ENCODE results near the gene SPATA16. TPM values are rescaled to one million over a fixed set of nuclear protein-coding genes. Genes with fewer than 3 reads are reported as not detected.

The SPATA16 gene
- total RNA-seq, 1 experiment from 2014 or later = 0.44 TPM

DNA sequence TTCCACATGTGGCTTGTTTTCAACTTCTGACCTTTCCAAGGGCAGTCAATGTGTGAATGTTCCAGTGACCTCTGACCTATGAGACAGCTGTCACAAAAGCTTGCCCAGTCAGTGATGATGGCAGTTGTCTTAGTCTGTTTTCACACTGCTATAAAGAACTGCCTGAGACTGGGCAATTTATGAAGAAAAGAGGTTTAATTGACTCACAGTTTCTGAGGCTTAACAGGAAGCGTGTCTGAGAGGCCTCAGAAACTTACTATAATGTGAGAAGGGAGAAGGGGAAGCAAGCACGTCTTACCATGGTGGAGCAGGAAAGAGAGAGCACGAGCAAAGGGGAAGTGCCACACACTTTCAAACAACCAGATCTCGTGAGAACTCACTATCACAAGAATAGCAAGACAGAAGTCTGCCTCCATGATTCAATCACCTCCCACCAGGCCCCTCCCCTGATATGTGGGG, 294.9 kb downstream of the SPATA16 start:
- H3K36me3 Mint-ChIP-seq = no peaks in the 10 kb centered on the region
- peaks cover 12% of the 10 kb centered on the region for H3K4me1 Mint-ChIP-seq
- TF ChIP-seq, protein P1, sequence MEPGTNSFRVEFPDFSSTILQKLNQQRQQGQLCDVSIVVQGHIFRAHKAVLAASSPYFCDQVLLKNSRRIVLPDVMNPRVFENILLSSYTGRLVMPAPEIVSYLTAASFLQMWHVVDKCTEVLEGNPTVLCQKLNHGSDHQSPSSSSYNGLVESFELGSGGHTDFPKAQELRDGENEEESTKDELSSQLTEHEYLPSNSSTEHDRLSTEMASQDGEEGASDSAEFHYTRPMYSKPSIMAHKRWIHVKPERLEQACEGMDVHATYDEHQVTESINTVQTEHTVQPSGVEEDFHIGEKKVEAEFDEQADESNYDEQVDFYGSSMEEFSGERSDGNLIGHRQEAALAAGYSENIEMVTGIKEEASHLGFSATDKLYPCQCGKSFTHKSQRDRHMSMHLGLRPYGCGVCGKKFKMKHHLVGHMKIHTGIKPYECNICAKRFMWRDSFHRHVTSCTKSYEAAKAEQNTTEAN (CRISPR knock-in tag; IDR thresholded peaks at IDR 0.05) = no peak
- TF ChIP-seq, protein P2, sequence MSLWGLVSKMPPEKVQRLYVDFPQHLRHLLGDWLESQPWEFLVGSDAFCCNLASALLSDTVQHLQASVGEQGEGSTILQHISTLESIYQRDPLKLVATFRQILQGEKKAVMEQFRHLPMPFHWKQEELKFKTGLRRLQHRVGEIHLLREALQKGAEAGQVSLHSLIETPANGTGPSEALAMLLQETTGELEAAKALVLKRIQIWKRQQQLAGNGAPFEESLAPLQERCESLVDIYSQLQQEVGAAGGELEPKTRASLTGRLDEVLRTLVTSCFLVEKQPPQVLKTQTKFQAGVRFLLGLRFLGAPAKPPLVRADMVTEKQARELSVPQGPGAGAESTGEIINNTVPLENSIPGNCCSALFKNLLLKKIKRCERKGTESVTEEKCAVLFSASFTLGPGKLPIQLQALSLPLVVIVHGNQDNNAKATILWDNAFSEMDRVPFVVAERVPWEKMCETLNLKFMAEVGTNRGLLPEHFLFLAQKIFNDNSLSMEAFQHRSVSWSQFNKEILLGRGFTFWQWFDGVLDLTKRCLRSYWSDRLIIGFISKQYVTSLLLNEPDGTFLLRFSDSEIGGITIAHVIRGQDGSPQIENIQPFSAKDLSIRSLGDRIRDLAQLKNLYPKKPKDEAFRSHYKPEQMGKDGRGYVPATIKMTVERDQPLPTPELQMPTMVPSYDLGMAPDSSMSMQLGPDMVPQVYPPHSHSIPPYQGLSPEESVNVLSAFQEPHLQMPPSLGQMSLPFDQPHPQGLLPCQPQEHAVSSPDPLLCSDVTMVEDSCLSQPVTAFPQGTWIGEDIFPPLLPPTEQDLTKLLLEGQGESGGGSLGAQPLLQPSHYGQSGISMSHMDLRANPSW (CRISPR knock-in tag; conservative IDR thresholded peaks at IDR 0.05; ENCODE audit: low read depth) = no peak
- TF ChIP-seq OVOL2 (CRISPR knock-in tag; IDR thresholded peaks at IDR 0.05; ENCODE audit: borderline replicate concordance) (no peak), CREB1 (CRISPR knock-in tag; IDR thresholded peaks at IDR 0.05) (no peak), CREM (CRISPR knock-in tag; IDR thresholded peaks at IDR 0.05) (no peak), NR2C2 (CRISPR knock-in tag; IDR thresholded peaks at IDR 0.05) (no peak), NR1H2 (CRISPR knock-in tag; IDR thresholded peaks at IDR 0.05) (no peak), ZNF416 (CRISPR knock-in tag; IDR thresholded peaks at IDR 0.05) (no peak), SMAD4 (CRISPR knock-in tag; IDR thresholded peaks at IDR 0.05) (no peak), GTF2I (CRISPR knock-in tag; conservative IDR thresholded peaks at IDR 0.05) (no peak), ZNF396 (CRISPR knock-in tag; IDR thresholded peaks at IDR 0.05; ENCODE audit: borderline replicate concordance) (no peak), NFATC4 (CRISPR knock-in tag; IDR thresholded peaks at IDR 0.05) (no peak), KAT7 (CRISPR knock-in tag; IDR thresholded peaks at IDR 0.05; ENCODE audit: borderline replicate concordance) (no peak)
- TF ChIP-seq, protein P3, sequence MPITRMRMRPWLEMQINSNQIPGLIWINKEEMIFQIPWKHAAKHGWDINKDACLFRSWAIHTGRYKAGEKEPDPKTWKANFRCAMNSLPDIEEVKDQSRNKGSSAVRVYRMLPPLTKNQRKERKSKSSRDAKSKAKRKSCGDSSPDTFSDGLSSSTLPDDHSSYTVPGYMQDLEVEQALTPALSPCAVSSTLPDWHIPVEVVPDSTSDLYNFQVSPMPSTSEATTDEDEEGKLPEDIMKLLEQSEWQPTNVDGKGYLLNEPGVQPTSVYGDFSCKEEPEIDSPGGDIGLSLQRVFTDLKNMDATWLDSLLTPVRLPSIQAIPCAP (CRISPR knock-in tag; IDR thresholded peaks at IDR 0.05) = no peak
- TF ChIP-seq, protein P4, sequence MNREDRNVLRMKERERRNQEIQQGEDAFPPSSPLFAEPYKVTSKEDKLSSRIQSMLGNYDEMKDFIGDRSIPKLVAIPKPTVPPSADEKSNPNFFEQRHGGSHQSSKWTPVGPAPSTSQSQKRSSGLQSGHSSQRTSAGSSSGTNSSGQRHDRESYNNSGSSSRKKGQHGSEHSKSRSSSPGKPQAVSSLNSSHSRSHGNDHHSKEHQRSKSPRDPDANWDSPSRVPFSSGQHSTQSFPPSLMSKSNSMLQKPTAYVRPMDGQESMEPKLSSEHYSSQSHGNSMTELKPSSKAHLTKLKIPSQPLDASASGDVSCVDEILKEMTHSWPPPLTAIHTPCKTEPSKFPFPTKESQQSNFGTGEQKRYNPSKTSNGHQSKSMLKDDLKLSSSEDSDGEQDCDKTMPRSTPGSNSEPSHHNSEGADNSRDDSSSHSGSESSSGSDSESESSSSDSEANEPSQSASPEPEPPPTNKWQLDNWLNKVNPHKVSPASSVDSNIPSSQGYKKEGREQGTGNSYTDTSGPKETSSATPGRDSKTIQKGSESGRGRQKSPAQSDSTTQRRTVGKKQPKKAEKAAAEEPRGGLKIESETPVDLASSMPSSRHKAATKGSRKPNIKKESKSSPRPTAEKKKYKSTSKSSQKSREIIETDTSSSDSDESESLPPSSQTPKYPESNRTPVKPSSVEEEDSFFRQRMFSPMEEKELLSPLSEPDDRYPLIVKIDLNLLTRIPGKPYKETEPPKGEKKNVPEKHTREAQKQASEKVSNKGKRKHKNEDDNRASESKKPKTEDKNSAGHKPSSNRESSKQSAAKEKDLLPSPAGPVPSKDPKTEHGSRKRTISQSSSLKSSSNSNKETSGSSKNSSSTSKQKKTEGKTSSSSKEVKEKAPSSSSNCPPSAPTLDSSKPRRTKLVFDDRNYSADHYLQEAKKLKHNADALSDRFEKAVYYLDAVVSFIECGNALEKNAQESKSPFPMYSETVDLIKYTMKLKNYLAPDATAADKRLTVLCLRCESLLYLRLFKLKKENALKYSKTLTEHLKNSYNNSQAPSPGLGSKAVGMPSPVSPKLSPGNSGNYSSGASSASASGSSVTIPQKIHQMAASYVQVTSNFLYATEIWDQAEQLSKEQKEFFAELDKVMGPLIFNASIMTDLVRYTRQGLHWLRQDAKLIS (CRISPR knock-in tag; IDR thresholded peaks at IDR 0.05; ENCODE audit: borderline replicate concordance) = no peak
- TF ChIP-seq, protein P5, sequence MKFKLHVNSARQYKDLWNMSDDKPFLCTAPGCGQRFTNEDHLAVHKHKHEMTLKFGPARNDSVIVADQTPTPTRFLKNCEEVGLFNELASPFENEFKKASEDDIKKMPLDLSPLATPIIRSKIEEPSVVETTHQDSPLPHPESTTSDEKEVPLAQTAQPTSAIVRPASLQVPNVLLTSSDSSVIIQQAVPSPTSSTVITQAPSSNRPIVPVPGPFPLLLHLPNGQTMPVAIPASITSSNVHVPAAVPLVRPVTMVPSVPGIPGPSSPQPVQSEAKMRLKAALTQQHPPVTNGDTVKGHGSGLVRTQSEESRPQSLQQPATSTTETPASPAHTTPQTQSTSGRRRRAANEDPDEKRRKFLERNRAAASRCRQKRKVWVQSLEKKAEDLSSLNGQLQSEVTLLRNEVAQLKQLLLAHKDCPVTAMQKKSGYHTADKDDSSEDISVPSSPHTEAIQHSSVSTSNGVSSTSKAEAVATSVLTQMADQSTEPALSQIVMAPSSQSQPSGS (CRISPR knock-in tag; IDR thresholded peaks at IDR 0.05; ENCODE audit: borderline replicate concordance, low read depth) = no peak
- POLR2A ChIA-PET = interaction anchor here (0.7 kb wide), 1 partner anchor 21 kb away, joined by 3 read pairs; no protein-coding TSS in a partner anchor
- no peak overlapping the region; the same call in 1 of the 2 replicates for H3K27ac Mint-ChIP-seq
- H3K27me3 Mint-ChIP-seq (ENCODE audit: low read depth) = no peaks in the 10 kb centered on the region
- no peaks in the 10 kb centered on the region for H3K9me3 Mint-ChIP-seq
- CTCF ChIA-PET = no interaction called here
- DNase-seq (ENCODE audit: low spot score) (no peak), ATAC-seq (no peak)
- no peak overlapping the region for H3K4me3 Mint-ChIP-seq

DNA sequence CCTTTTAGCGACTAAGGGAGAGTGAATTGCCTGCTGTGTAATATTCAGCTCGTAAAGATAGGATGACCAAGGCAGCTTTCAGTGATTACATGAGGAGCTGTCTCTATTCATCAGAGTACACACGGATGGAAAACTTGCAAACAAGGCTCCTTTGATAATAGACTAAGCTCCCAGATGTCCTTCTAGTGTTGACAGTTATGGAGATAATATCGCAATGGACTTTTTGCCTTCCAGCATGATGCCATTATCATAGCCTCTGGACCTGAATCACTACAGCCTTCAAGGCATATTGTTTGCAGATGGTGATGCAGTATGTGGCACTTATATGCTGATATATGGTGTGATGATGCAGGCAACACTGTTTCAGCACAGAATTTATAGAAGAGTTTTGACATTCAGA, 296.6 kb downstream of the SPATA16 start:
- DNase-seq (ENCODE audit: low spot score) (no peak), ATAC-seq (no peak)
- Mint-ChIP-seq H3K9me3 (no peaks in the 10 kb centered on the region), H3K36me3 (no peaks in the 10 kb centered on the region), H3K4me3 (no peak overlapping the region), H3K27ac (no peak overlapping the region), H3K27me3 (ENCODE audit: low read depth) (no peaks in the 10 kb centered on the region), H3K4me1 (peaks cover 16% of the 10 kb centered on the region)
- TF ChIP-seq JAZF1 (CRISPR knock-in tag; IDR thresholded peaks at IDR 0.05) (no peak), ZNF423 (CRISPR knock-in tag; IDR thresholded peaks at IDR 0.05) (no peak), MXD4 (CRISPR knock-in tag; IDR thresholded peaks at IDR 0.05; ENCODE audit: borderline replicate concordance) (no peak)
- TF ChIP-seq, protein P6, sequence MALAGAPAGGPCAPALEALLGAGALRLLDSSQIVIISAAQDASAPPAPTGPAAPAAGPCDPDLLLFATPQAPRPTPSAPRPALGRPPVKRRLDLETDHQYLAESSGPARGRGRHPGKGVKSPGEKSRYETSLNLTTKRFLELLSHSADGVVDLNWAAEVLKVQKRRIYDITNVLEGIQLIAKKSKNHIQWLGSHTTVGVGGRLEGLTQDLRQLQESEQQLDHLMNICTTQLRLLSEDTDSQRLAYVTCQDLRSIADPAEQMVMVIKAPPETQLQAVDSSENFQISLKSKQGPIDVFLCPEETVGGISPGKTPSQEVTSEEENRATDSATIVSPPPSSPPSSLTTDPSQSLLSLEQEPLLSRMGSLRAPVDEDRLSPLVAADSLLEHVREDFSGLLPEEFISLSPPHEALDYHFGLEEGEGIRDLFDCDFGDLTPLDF (CRISPR knock-in tag; IDR thresholded peaks at IDR 0.05) = no peak
- ChIA-PET CTCF (no interaction called here), POLR2A (no interaction called here)
